ENCODE data around the gene PTCHD1. TPM values are rescaled to one million over a fixed set of nuclear protein-coding genes. Genes with fewer than 3 reads are reported as not detected.

Gene PTCHD1
- not detected in 2 replicates for total RNA-seq (2013; cell fraction: nucleolus; rRNA removed)
- total RNA-seq (2014; rRNA removed) (not detected in 2 replicates), total RNA-seq (2014; rRNA removed; fragmentation: Illumina TruSeq; extraction: Trizol) (not detected in 2 replicates), total RNA-seq (2021) (not detected in 2 replicates), polyA plus RNA-seq (2011; rRNA removed) (not detected in 2 replicates), polyA plus RNA-seq (2014; fragmentation: Illumina TruSeq; extraction: Trizol) (not detected in 2 replicates), polyA plus RNA-seq (2014; fragmentation: Nextera tagmentation; extraction: Ambion mirVana) (not detected), polyA plus RNA-seq (2014; rRNA removed) (not detected in 2 replicates), polyA plus RNA-seq (2016; fragmentation: Nextera tagmentation; extraction: Ambion mirVana) (not detected), polyA minus RNA-seq (2011; rRNA and poly(A)+ RNA removed) (not detected in 2 replicates), Bru-seq, nascent RNA (percentile 3 among the genes with signal in this experiment), BruChase-seq, experiment 1, labeled RNA remaining after a 6-hour chase (not detected), BruChase-seq, experiment 2, labeled RNA remaining after a 2-hour chase (percentile 3 among the genes with signal in this experiment)
- not detected for polyA plus RNA-seq (2011; ENCODE audit: low read depth)
- not detected in 2 replicates for polyA plus RNA-seq (2011; cell fraction: cytosol; rRNA removed)
- polyA plus RNA-seq (2011; cell fraction: nucleus; rRNA removed) = not detected in 2 replicates
- polyA plus RNA-seq (2012) = not detected in 2 replicates
- not detected in 2 replicates for polyA minus RNA-seq (2011; cell fraction: cytosol; rRNA and poly(A)+ RNA removed)
- not detected in 2 replicates for polyA minus RNA-seq (2011; cell fraction: nucleus; rRNA and poly(A)+ RNA removed)
- long read RNA-seq, experiment 1 = 0 reads
- long read RNA-seq, experiment 2 = 0 reads

DNA sequence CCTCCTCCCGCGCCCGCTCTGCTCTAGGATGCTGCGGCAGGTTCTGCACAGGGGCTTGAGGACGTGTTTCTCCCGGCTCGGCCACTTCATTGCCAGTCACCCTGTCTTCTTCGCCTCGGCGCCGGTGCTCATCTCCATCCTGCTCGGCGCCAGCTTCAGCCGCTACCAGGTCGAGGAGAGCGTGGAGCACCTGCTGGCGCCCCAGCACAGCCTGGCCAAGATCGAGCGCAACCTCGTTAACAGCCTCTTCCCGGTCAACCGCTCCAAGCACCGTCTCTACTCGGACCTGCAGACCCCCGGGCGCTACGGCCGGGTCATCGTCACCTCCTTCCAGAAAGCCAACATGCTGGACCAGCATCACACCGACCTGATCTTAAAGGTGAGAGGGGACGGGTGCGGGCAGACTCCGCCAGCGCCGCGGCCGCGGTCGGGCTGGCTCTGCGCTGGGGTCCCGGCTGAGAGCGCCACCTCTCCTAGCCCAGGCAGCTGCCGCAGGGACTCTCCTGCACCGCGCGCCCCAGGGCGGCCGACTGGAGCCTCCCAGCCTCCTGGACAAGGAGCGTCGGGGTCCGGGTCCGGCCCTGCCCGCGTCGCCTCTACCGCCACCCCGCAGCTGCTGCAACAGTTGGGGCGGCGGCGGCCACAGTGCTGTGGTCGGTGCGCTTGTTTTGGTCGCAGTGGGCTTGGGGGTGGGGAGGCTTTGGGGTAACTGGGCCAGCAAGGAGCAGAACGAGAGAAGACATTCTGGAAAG is at the start of gene PTCHD1:
PTCHD1 (plus strand) TSS at position 2 of the 752 bp plus-strand sequence; CDS start at position 29, 27 bp downstream.
- ChIA-PET POLR2A (no interaction called here), CTCF (no interaction called here), SMC1A (ENCODE audit: uncharacterized antibody, unreplicated experiment) (no interaction called here), RAD21 (ENCODE audit: unreplicated experiment) (no interaction called here)
- no peak within 1 kb of the TSS for H2AFZ ChIP-seq (ENCODE audit: control insufficient read depth, low read depth, low read length)
- no peak within 1 kb of the TSS for H3K27ac ChIP-seq (ENCODE audit: control insufficient read depth, insufficient read depth)
- 48% methylated on average over 59 of the region's 64 CpGs for WGBS (ENCODE audit: insufficient coverage, insufficient replicate concordance, low lambda C conversion rate, missing lambda C conversion rate)
- in situ Hi-C loops (cut with MboI) = no loop called here
- ATAC-seq (no peak), FAIRE-seq (no peak), DNase-seq (ENCODE audit: low read depth, low spot score) (no peak)
- no peaks in the 10 kb centered on the region for H3K4me1 ChIP-seq (ENCODE audit: control insufficient read depth, insufficient read depth, low read length)
- no peak within 1 kb of the TSS for H3K4me2 ChIP-seq (ENCODE audit: control insufficient read depth, insufficient read depth)
- H3K9me3 ChIP-seq (replicated peaks; ENCODE audit: control insufficient read depth, insufficient read depth, low read length) = no peaks in the 10 kb centered on the region; the same call in 2 of the 3 replicates
- H3K4me3 ChIP-seq = no peak within 1 kb of the TSS
- H3K36me3 ChIP-seq (ENCODE audit: control insufficient read depth in 2 of 2, insufficient read depth in 2 of 2, low read length in 1 of 2) = no peaks in the 10 kb centered on the region
- H4K20me1 ChIP-seq (ENCODE audit: control insufficient read depth, insufficient read depth) = no peaks in the 10 kb centered on the region
- intact Hi-C loops (cut with micrococcal nuclease; ENCODE audit: unreplicated experiment) = no loop called here
- H3K9ac ChIP-seq (ENCODE audit: control insufficient read depth, insufficient read depth, low read length) = no peak within 1 kb of the TSS
- BruUV-seq (replicated peaks) = no TSS peak
- no peaks in the 10 kb centered on the region for H3K79me2 ChIP-seq (ENCODE audit: control insufficient read depth, insufficient read depth, low read length)
- peaks cover 0 to 3% of the 10 kb centered on the region in 2 experiments; a peak in 2 of 4 replicates for H3K27me3 ChIP-seq (replicated peaks in 1 of 2; ENCODE audit: control insufficient read depth in 2 of 2, insufficient read depth in 2 of 2, low read length in 1 of 2)
- TF ChIP-seq E4F1 (IDR thresholded peaks at IDR 0.05; ENCODE audit: borderline replicate concordance, partially characterized antibody) (no peak), BRCA1 (IDR thresholded peaks at IDR 0.05; ENCODE audit: low read depth, low read length) (no peak), NFIC (IDR thresholded peaks at IDR 0.05; ENCODE audit: low read depth, low read length) (no peak), MTA2 (IDR thresholded peaks at IDR 0.05; ENCODE audit: low read depth) (no peak), SKIL (IDR thresholded peaks at IDR 0.05; ENCODE audit: low read depth, poor library complexity, severe bottlenecking) (no peak), JUNB (IDR thresholded peaks at IDR 0.05) (no peak), POLR2AphosphoS2 (IDR thresholded peaks at IDR 0.05; ENCODE audit: low read depth, low read length) (no peak), MTA3 (IDR thresholded peaks at IDR 0.05; ENCODE audit: borderline replicate concordance, low read length) (no peak), SRF (IDR thresholded peaks at IDR 0.05; ENCODE audit: low read depth in 2 of 2, low read length in 2 of 2) (no peak), TBL1XR1 (IDR thresholded peaks at IDR 0.05; ENCODE audit: low read depth, low read length) (no peak)
- TF ChIP-seq, protein P1, sequence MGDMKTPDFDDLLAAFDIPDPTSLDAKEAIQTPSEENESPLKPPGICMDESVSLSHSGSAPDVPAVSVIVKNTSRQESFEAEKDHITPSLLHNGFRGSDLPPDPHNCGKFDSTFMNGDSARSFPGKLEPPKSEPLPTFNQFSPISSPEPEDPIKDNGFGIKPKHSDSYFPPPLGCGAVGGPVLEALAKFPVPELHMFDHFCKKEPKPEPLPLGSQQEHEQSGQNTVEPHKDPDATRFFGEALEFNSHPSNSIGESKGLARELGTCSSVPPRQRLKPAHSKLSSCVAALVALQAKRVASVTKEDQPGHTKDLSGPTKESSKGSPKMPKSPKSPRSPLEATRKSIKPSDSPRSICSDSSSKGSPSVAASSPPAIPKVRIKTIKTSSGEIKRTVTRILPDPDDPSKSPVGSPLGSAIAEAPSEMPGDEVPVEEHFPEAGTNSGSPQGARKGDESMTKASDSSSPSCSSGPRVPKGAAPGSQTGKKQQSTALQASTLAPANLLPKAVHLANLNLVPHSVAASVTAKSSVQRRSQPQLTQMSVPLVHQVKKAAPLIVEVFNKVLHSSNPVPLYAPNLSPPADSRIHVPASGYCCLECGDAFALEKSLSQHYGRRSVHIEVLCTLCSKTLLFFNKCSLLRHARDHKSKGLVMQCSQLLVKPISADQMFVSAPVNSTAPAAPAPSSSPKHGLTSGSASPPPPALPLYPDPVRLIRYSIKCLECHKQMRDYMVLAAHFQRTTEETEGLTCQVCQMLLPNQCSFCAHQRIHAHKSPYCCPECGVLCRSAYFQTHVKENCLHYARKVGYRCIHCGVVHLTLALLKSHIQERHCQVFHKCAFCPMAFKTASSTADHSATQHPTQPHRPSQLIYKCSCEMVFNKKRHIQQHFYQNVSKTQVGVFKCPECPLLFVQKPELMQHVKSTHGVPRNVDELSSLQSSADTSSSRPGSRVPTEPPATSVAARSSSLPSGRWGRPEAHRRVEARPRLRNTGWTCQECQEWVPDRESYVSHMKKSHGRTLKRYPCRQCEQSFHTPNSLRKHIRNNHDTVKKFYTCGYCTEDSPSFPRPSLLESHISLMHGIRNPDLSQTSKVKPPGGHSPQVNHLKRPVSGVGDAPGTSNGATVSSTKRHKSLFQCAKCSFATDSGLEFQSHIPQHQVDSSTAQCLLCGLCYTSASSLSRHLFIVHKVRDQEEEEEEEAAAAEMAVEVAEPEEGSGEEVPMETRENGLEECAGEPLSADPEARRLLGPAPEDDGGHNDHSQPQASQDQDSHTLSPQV (IDR thresholded peaks at IDR 0.05) = no peak

All from GM12878 (cell line).